ENCODE results near the gene FGD2.
"Not testable (repeated sequence)": the region's sequence is repeated elsewhere in the genome, so short reads cannot be mapped to it uniquely, and the experiment has no call there.

The FGD2 gene

GRCh38 chr6:36986704-36987047 is 18.8 kb upstream of the FGD2 start:
- peak overlapping the region; percentile 47 for H3K27ac ChIP-seq
- no peak for DNase-seq (ENCODE audit: low read depth, low spot score)

GRCh38 chr6:36989264-36989663 is 16.2 kb upstream of the FGD2 start:
- no peak overlapping the region for H3K27ac ChIP-seq
- DNase-seq (ENCODE audit: low read depth, low spot score) = no peak

GRCh38 chr6:36990401-36990800 is 15.1 kb upstream of the FGD2 start:
- DNase-seq (ENCODE audit: low read depth, low spot score); H3K27ac ChIP-seq: not testable (repeated sequence)

- no peak for DNase-seq (ENCODE audit: low read depth, low spot score)
- H3K27ac ChIP-seq = no peak overlapping the region
Measured at GRCh38 chr6:36997811-36998722, 7.4 kb upstream of the FGD2 start.

- no peak for DNase-seq (ENCODE audit: low read depth, low spot score)
- H3K27ac ChIP-seq = no peak overlapping the region
Measured at GRCh38 chr6:36998723-36999038, 6.8 kb upstream of the FGD2 start.

- no peak overlapping the region for H3K27ac ChIP-seq
- DNase-seq (ENCODE audit: low read depth, low spot score) = no peak
Measured at GRCh38 chr6:36999061-36999750, 6.2 kb upstream of the FGD2 start.

- DNase-seq (ENCODE audit: low read depth, low spot score) = no peak
Measured at GRCh38 chr6:36999751-37000125, 5.7 kb upstream of the FGD2 start.

GRCh38 chr6:37004044-37004980 is 1.1 kb upstream of the FGD2 start:
- no peak for DNase-seq (ENCODE audit: low read depth, low spot score)
- no peak overlapping the region for H3K27ac ChIP-seq

More at GRCh38 chr6:36999751-37000125, 5.7 kb upstream of the FGD2 start:
- H3K27ac ChIP-seq = no peak overlapping the region

GRCh38 chr6:37005827-37006567 is 542 bp downstream of the FGD2 start:
- no peak for DNase-seq (ENCODE audit: low read depth, low spot score)

GRCh38 chr6:37006793-37007339 is 1.4 kb downstream of the FGD2 start:
- DNase-seq (ENCODE audit: low read depth, low spot score) = no peak
- no peak overlapping the region for H3K27ac ChIP-seq

More at GRCh38 chr6:37005827-37006567, 542 bp downstream of the FGD2 start:
- no peak overlapping the region for H3K27ac ChIP-seq

- H3K27ac ChIP-seq = no peak overlapping the region
- no peak for DNase-seq (ENCODE audit: low read depth, low spot score)
Measured at GRCh38 chr6:37007340-37008043, 2.0 kb downstream of the FGD2 start.

GRCh38 chr6:37008484-37009465 is 3.3 kb downstream of the FGD2 start:
- DNase-seq (ENCODE audit: low read depth, low spot score) = no peak
- no peak overlapping the region for H3K27ac ChIP-seq

- DNase-seq (ENCODE audit: low read depth, low spot score) = no peak
- H3K27ac ChIP-seq = no peak overlapping the region
Measured at GRCh38 chr6:37010402-37010892, 5.0 kb downstream of the FGD2 start.

GRCh38 chr6:37011656-37012378 is 6.4 kb downstream of the FGD2 start:
- no peak overlapping the region for H3K27ac ChIP-seq
- DNase-seq (ENCODE audit: low read depth, low spot score) = no peak

- no peak for DNase-seq (ENCODE audit: low read depth, low spot score)
- no peak overlapping the region for H3K27ac ChIP-seq
Measured at GRCh38 chr6:37013516-37014491, 8.3 kb downstream of the FGD2 start.

- H3K27ac ChIP-seq = no peak overlapping the region
- DNase-seq (ENCODE audit: low read depth, low spot score) = no peak
Measured at GRCh38 chr6:37014667-37015066, 9.2 kb downstream of the FGD2 start.

Data from epithelial cell of prostate (primary cell).